CD8-positive, alpha-beta memory T cell (primary cell): ENCODE measurements around the gene AGAP1. TPM values are rescaled to one million over a fixed set of nuclear protein-coding genes. Genes with fewer than 3 reads are reported as not detected.

ENCODE experiments used
- CTCF ChIA-PET: fragments of 350-600 bp; sonication (Branson Sonifier 250); formaldehyde crosslinking; loops from one replicate; lab custom pipeline; 2021; ENCODE audit warnings: antibody characterized with exemption; lab: Charles Lee
- POLR2A ChIA-PET: fragments of 350-600 bp; sonication (Branson Sonifier 250); formaldehyde crosslinking; loops from one replicate; lab custom pipeline; 2021; ENCODE audit warnings: antibody characterized with exemption; lab: Charles Lee
- DNase-seq, 5 donors: peaks; one replicate each; pipeline versions ENCODE4 v3.0.0 to v3.0.0-alpha.2; 2020 to 2022; ENCODE audit warnings: mixed read lengths in 1 of 5
- H3K27ac ChIP-seq: one replicate; pipeline ENCODE4 v1.7.0; 2013; ENCODE audit warnings: low read depth, mild to moderate bottlenecking, low read length, moderate library complexity
- H3K27me3 ChIP-seq: 2 replicates; pipeline ENCODE4 v1.7.0; 2013; ENCODE audit warnings: low read length, mild to moderate bottlenecking; ENCODE audit not compliant: insufficient read depth, poor library complexity, severe bottlenecking
- H3K36me3 ChIP-seq: 2 replicates; pipeline ENCODE4 v1.7.0; 2013; ENCODE audit warnings: mild to moderate bottlenecking, low read length, moderate library complexity; ENCODE audit not compliant: insufficient read depth
- H3K4me1 ChIP-seq: 2 replicates; pipeline ENCODE4 v1.7.0; 2013; ENCODE audit warnings: mild to moderate bottlenecking, low read length, moderate library complexity; ENCODE audit not compliant: insufficient read depth
- H3K4me3 ChIP-seq: 2 replicates; pipeline ENCODE4 v1.7.0; 2013; ENCODE audit warnings: mild to moderate bottlenecking, low read length
- H3K9me3 ChIP-seq: 2 replicates; pipeline ENCODE4 v1.7.0; 2013; ENCODE audit warnings: mild to moderate bottlenecking, low read length
- H3K27ac Mint-ChIP-seq, 8 donors: one replicate each; pipeline ENCODE4 v1.8.0; 2020 to 2021; ENCODE audit warnings: mixed read lengths in 8 of 8, mild to moderate bottlenecking in 6 of 8, inconsistent platforms in 3 of 8, moderate library complexity in 3 of 8
- H3K27me3 Mint-ChIP-seq, 2 donors: one replicate each; pipeline ENCODE4 v1.8.0; 2020 to 2021; ENCODE audit warnings: mixed read lengths in 2 of 2, mild to moderate bottlenecking in 1 of 2, moderate library complexity in 1 of 2
- H3K36me3 Mint-ChIP-seq, 3 donors: one replicate each; pipeline ENCODE4 v1.8.0; 2020 to 2021; ENCODE audit warnings: mixed read lengths in 3 of 3, inconsistent platforms in 1 of 3, mild to moderate bottlenecking in 1 of 3
- H3K4me1 Mint-ChIP-seq, 3 donors: one replicate each; pipeline ENCODE4 v1.8.0; 2020 to 2021; ENCODE audit warnings: mixed read lengths in 3 of 3, inconsistent platforms in 1 of 3, mild to moderate bottlenecking in 1 of 3
- H3K4me3 Mint-ChIP-seq, 7 donors: one replicate each; pipeline ENCODE4 v1.8.0; 2020 to 2021; ENCODE audit warnings: mixed read lengths in 7 of 7, mild to moderate bottlenecking in 6 of 7, moderate library complexity in 4 of 7, inconsistent platforms in 2 of 7
- H3K9me3 Mint-ChIP-seq, 5 donors: one replicate each; pipeline ENCODE4 v1.8.0; 2020 to 2022; ENCODE audit warnings: mixed read lengths in 5 of 5, mild to moderate bottlenecking in 3 of 5, moderate library complexity in 2 of 5, inconsistent platforms in 1 of 5
- polyA plus RNA-seq: library from polyadenylated mRNA; unstranded; fragments of 300-500 nt; fragmentation: Illumina TruSeq; gene quantifications from one replicate; pipeline ENCODE4 v1.2.3, GENCODE V29; 2021
- total RNA-seq, 2 experiments: library from RNA; stranded (reverse); gene quantifications; one replicate each; pipeline ENCODE4 v1.2.3, GENCODE V29; 2021

The AGAP1 gene
- total and polyA plus RNA-seq, 3 experiments from 2014 or later, result 1.2 to 3.3 (median 2.7) TPM

GRCh38 chr2:236109473-236109872 lies 615.6 kb downstream of the AGAP1 start:
- ChIA-PET CTCF (no interaction called here), POLR2A (no interaction called here)
- H3K27ac ChIP-seq, result no peak overlapping the region
- Mint-ChIP-seq H3K27me3 (peaks cover 4 to 10% of the 10 kb centered on the region in 2 donors), H3K4me1 (no peaks in the 10 kb centered on the region), H3K4me3 (no peak overlapping the region), H3K9me3 (no peaks in the 10 kb centered on the region), H3K36me3 (no peaks in the 10 kb centered on the region), H3K27ac (no peak overlapping the region)
- H3K4me1 ChIP-seq, result no peaks in the 10 kb centered on the region
- DNase-seq, result no peak
- H3K27me3 ChIP-seq, result no peaks in the 10 kb centered on the region
- H3K4me3 ChIP-seq, result no peak overlapping the region
- no peaks in the 10 kb centered on the region for H3K9me3 ChIP-seq
- no peaks in the 10 kb centered on the region for H3K36me3 ChIP-seq

GRCh38 chr2:236112466-236112865 lies 618.6 kb downstream of the AGAP1 start:
- H3K9me3 ChIP-seq, result no peaks in the 10 kb centered on the region
- H3K27me3 ChIP-seq, result no peaks in the 10 kb centered on the region
- POLR2A ChIA-PET, result no interaction called here

GRCh38 chr2:236113425-236113824 lies 619.6 kb downstream of the AGAP1 start:
- H3K27me3 Mint-ChIP-seq, result peaks cover under 1 to 7% of the 10 kb centered on the region in 2 donors
- H3K9me3 ChIP-seq, result no peaks in the 10 kb centered on the region
- no peak overlapping the region for H3K4me3 ChIP-seq
- H3K27me3 ChIP-seq, result no peaks in the 10 kb centered on the region
- no peaks in the 10 kb centered on the region for H3K36me3 ChIP-seq
- H3K27ac Mint-ChIP-seq, result no peak overlapping the region
- POLR2A ChIA-PET, result no interaction called here
- no peak overlapping the region for H3K27ac ChIP-seq
- H3K36me3 Mint-ChIP-seq, result no peaks in the 10 kb centered on the region
- H3K4me1 Mint-ChIP-seq, result no peaks in the 10 kb centered on the region
- CTCF ChIA-PET, result no interaction called here
- DNase-seq, result no peak
- H3K4me1 ChIP-seq, result no peaks in the 10 kb centered on the region
- no peak overlapping the region for H3K4me3 Mint-ChIP-seq
- peaks cover 0 to 3% (median 0%) of the 10 kb centered on the region in 5 donors for H3K9me3 Mint-ChIP-seq

More at GRCh38 chr2:236112466-236112865, 618.6 kb downstream of the AGAP1 start:
- Histone ChIP-seq H3K27ac (no peak overlapping the region), H3K4me3 (no peak overlapping the region), H3K4me1 (no peaks in the 10 kb centered on the region), H3K36me3 (no peaks in the 10 kb centered on the region)
- Mint-ChIP-seq H3K27me3 (peaks cover 4 to 10% of the 10 kb centered on the region in 2 donors), H3K9me3 (peaks cover 0 to 3% (median 0%) of the 10 kb centered on the region in 5 donors), H3K4me3 (no peak overlapping the region), H3K27ac (peak overlapping the region in 1 of 8 donors; percentile 81), H3K36me3 (no peaks in the 10 kb centered on the region), H3K4me1 (no peaks in the 10 kb centered on the region)
- CTCF ChIA-PET, result no interaction called here
- no peak for DNase-seq

GRCh38 chr2:236113948-236114347 lies 620.1 kb downstream of the AGAP1 start:
- H3K27me3 ChIP-seq, result no peaks in the 10 kb centered on the region
- Mint-ChIP-seq H3K27ac (no peak overlapping the region), H3K36me3 (no peaks in the 10 kb centered on the region), H3K9me3 (peaks cover 0 to 3% (median 0%) of the 10 kb centered on the region in 5 donors), H3K4me1 (no peaks in the 10 kb centered on the region), H3K27me3 (peaks cover 2 to 6% of the 10 kb centered on the region in 2 donors), H3K4me3 (no peak overlapping the region)
- H3K36me3 ChIP-seq, result no peaks in the 10 kb centered on the region
- POLR2A ChIA-PET, result no interaction called here
- no peaks in the 10 kb centered on the region for H3K9me3 ChIP-seq
- no peak overlapping the region for H3K27ac ChIP-seq
- CTCF ChIA-PET, result no interaction called here
- DNase-seq, result no peak
- H3K4me1 ChIP-seq, result no peaks in the 10 kb centered on the region
- no peak overlapping the region for H3K4me3 ChIP-seq

GRCh38 chr2:236114959-236115358 lies 621.1 kb downstream of the AGAP1 start:
- POLR2A ChIA-PET, result no interaction called here
- H3K27ac ChIP-seq, result no peak overlapping the region
- peaks cover 0 to 3% (median 0%) of the 10 kb centered on the region in 5 donors for H3K9me3 Mint-ChIP-seq

GRCh38 chr2:236117401-236117800 lies 623.6 kb downstream of the AGAP1 start:
- H3K9me3 ChIP-seq, result no peaks in the 10 kb centered on the region
- Mint-ChIP-seq H3K27me3 (peaks cover 2 to 4% of the 10 kb centered on the region in 2 donors), H3K36me3 (no peaks in the 10 kb centered on the region), H3K9me3 (peaks cover 0 to 3% (median 0%) of the 10 kb centered on the region in 5 donors), H3K27ac (no peak overlapping the region), H3K4me3 (no peak overlapping the region), H3K4me1 (no peaks in the 10 kb centered on the region)
- ChIA-PET CTCF (no interaction called here), POLR2A (no interaction called here)
- DNase-seq, result no peak
- H3K27ac ChIP-seq, result no peak overlapping the region
- no peak overlapping the region for H3K4me3 ChIP-seq
- H3K4me1 ChIP-seq, result no peaks in the 10 kb centered on the region
- no peaks in the 10 kb centered on the region for H3K36me3 ChIP-seq
- H3K27me3 ChIP-seq, result no peaks in the 10 kb centered on the region

More at GRCh38 chr2:236114959-236115358, 621.1 kb downstream of the AGAP1 start:
- Mint-ChIP-seq H3K4me3 (no peak overlapping the region), H3K36me3 (no peaks in the 10 kb centered on the region), H3K27me3 (peaks cover 0 to 2% of the 10 kb centered on the region in 2 donors), H3K27ac (no peak overlapping the region), H3K4me1 (no peaks in the 10 kb centered on the region)
- DNase-seq, result no peak
- Histone ChIP-seq H3K4me1 (no peaks in the 10 kb centered on the region), H3K27me3 (no peaks in the 10 kb centered on the region), H3K36me3 (no peaks in the 10 kb centered on the region), H3K4me3 (no peak overlapping the region), H3K9me3 (no peaks in the 10 kb centered on the region)
- CTCF ChIA-PET, result no interaction called here

- H3K36me3 Mint-ChIP-seq, result no peaks in the 10 kb centered on the region
- CTCF ChIA-PET, result no interaction called here
Measured at GRCh38 chr2:236117861-236118269, 624.0 kb downstream of the AGAP1 start.

GRCh38 chr2:236119003-236119402 lies 625.2 kb downstream of the AGAP1 start:
- no peak overlapping the region for H3K4me3 Mint-ChIP-seq
- H3K9me3 Mint-ChIP-seq, result peaks cover 0 to 3% (median 0%) of the 10 kb centered on the region in 5 donors
- H3K27me3 Mint-ChIP-seq, result peaks cover 2 to 4% of the 10 kb centered on the region in 2 donors
- ChIA-PET POLR2A (no interaction called here), CTCF (no interaction called here)
- H3K27ac Mint-ChIP-seq, result no peak overlapping the region
- DNase-seq, result no peak
- no peaks in the 10 kb centered on the region for H3K36me3 Mint-ChIP-seq
- H3K4me3 ChIP-seq, result no peak overlapping the region
- no peaks in the 10 kb centered on the region for H3K4me1 Mint-ChIP-seq
- H3K9me3 ChIP-seq, result no peaks in the 10 kb centered on the region
- H3K27ac ChIP-seq, result no peak overlapping the region
- H3K4me1 ChIP-seq, result no peaks in the 10 kb centered on the region
- H3K36me3 ChIP-seq, result no peaks in the 10 kb centered on the region
- no peaks in the 10 kb centered on the region for H3K27me3 ChIP-seq

More at GRCh38 chr2:236117861-236118269, 624.0 kb downstream of the AGAP1 start:
- no peaks in the 10 kb centered on the region for H3K27me3 ChIP-seq
- POLR2A ChIA-PET, result no interaction called here
- no peaks in the 10 kb centered on the region for H3K4me1 Mint-ChIP-seq
- no peaks in the 10 kb centered on the region for H3K4me1 ChIP-seq
- H3K4me3 Mint-ChIP-seq, result no peak overlapping the region
- no peak overlapping the region for H3K27ac Mint-ChIP-seq
- H3K9me3 Mint-ChIP-seq, result peaks cover 0 to 3% (median 0%) of the 10 kb centered on the region in 5 donors
- peaks cover 2 to 4% of the 10 kb centered on the region in 2 donors for H3K27me3 Mint-ChIP-seq
- no peaks in the 10 kb centered on the region for H3K36me3 ChIP-seq
- no peaks in the 10 kb centered on the region for H3K9me3 ChIP-seq
- no peak overlapping the region for H3K27ac ChIP-seq
- no peak overlapping the region for H3K4me3 ChIP-seq
- DNase-seq, result no peak
